OCI-LY7 (cell line): ENCODE measurements around the gene LRP5. TPM values are rescaled to one million over a fixed set of nuclear protein-coding genes. Genes with fewer than 3 reads are reported as not detected.

Experiments
- BruUV-seq: library from RNA; stranded (reverse); fragments of 400-500 nt; replicated peaks from 2 replicates; lab custom pipeline; 2021; lab: Mats Ljungman, UMichigan
- CTCF ChIA-PET: fragments of 300-600 bp; sonication (Branson Sonifier 250); formaldehyde crosslinking; loops from one replicate; lab custom pipeline; 2022; ENCODE audit warnings: antibody characterized with exemption; ENCODE audit not compliant: unreplicated experiment; lab: Charles Lee
- POLR2A ChIA-PET: fragments of 300-600 bp; sonication (Branson Sonifier 250); formaldehyde crosslinking; loops from one replicate; lab custom pipeline; 2022; ENCODE audit warnings: antibody characterized with exemption; lab: Charles Lee
- DNase-seq: peaks from one replicate; pipeline ENCODE4 v3.0.0-alpha.2; 2015; ENCODE audit warnings: low spot score
- H2AFZ ChIP-seq: fragments of 200-600 bp; sonication (generic), shearing (Covaris generic); 2 replicates; pipeline ENCODE4 v1.6.1; 2014; ENCODE audit warnings: mild to moderate bottlenecking, antibody characterized with exemption, low read length, moderate library complexity
- H3K27ac ChIP-seq: fragments of 200-600 bp; sonication (generic); 2 replicates; pipeline ENCODE4 v1.5.1; 2014; ENCODE audit warnings: mixed run types, low read depth, mild to moderate bottlenecking, moderate library complexity, low read length, inconsistent platforms; ENCODE audit not compliant: poor library complexity, severe bottlenecking
- H3K36me3 ChIP-seq: fragments of 200-600 bp; sonication (generic); 2 replicates; pipeline ENCODE4 v1.6.1; 2014; ENCODE audit warnings: mild to moderate bottlenecking, antibody characterized with exemption, low read length, moderate library complexity, mixed read lengths; ENCODE audit not compliant: insufficient read depth
- H3K4me1 ChIP-seq: fragments of 200-600 bp; sonication (generic); 2 replicates; pipeline ENCODE4 v1.5.1; 2014; ENCODE audit warnings: mild to moderate bottlenecking, low read length; ENCODE audit not compliant: insufficient read depth, poor library complexity, severe bottlenecking
- H3K4me2 ChIP-seq: fragments of 200-600 bp; sonication (generic); 2 replicates; pipeline ENCODE4 v1.6.1; 2014; ENCODE audit warnings: mild to moderate bottlenecking, low read length
- H3K4me3 ChIP-seq: fragments of 200-600 bp; sonication (generic); 2 replicates; pipeline ENCODE4 v1.5.1; 2014; ENCODE audit warnings: mild to moderate bottlenecking, low read depth, low read length; ENCODE audit not compliant: poor library complexity, severe bottlenecking
- H3K79me2 ChIP-seq: fragments of 200-600 bp; sonication (generic); 2 replicates; pipeline ENCODE4 v1.6.1; 2016; ENCODE audit warnings: low read depth, mild to moderate bottlenecking, low read length, moderate library complexity, mixed read lengths; ENCODE audit not compliant: insufficient read depth
- H3K9me2 ChIP-seq: fragments of 200-600 bp; sonication (generic); 2 replicates; pipeline ENCODE4 v1.6.1; 2016; ENCODE audit warnings: mild to moderate bottlenecking, low read length, mixed read lengths; ENCODE audit not compliant: insufficient read depth
- H3K9me3 ChIP-seq: fragments of 200-600 bp; sonication (generic); 2 replicates; pipeline ENCODE4 v1.6.1; 2014; ENCODE audit warnings: mild to moderate bottlenecking, mixed run types, low read length, mixed read lengths
- H4K20me1 ChIP-seq: fragments of 200-600 bp; sonication (generic); 2 replicates; pipeline ENCODE4 v1.6.1; 2014; ENCODE audit warnings: mild to moderate bottlenecking, antibody characterized with exemption, low read length, moderate library complexity, mixed read lengths; ENCODE audit not compliant: insufficient read depth
- EZH2phosphoT487 ChIP-seq: fragments of 200-600 bp; sonication (generic); IDR thresholded peaks from 2 replicates; pipeline ENCODE4 v1.6.1; 2018; ENCODE audit warnings: low read depth, borderline replicate concordance, mild to moderate bottlenecking, mixed run types, antibody characterized with exemption, low read length, moderate library complexity, mixed read lengths
- intact Hi-C: fragments of 100-400 bp; cut with micrococcal nuclease; formaldehyde crosslinking; loops from one replicate; pipeline ENCODE4 v1.10.0; 2022; ENCODE audit not compliant: unreplicated experiment
- total RNA-seq, 2 experiments: library from RNA; depleted of rRNA in 1 of 2; stranded (reverse); fragments of >200 nt in 1 of 2; shearing (Covaris generic) in 1 of 2; gene quantifications; 2 replicates each; pipeline ENCODE4 v1.2.3, GENCODE V29; 2014 to 2022
- TF ChIP-seq, protein P1 (sequence below): fragments of 200-600 bp; sonication (generic); conservative IDR thresholded peaks from 2 replicates; pipeline ENCODE4 v1.5.1; 2014; ENCODE audit warnings: mild to moderate bottlenecking, antibody characterized with exemption, low read length, moderate library complexity, mixed read lengths

LRP5 gene
- total RNA-seq, 2 experiments from 2014 or later = 0.60 TPM; not detected in 1

GRCh38 chr11:68347841-68348240 is 35.5 kb downstream of the LRP5 start:
- no peaks in the 10 kb centered on the region for H3K79me2 ChIP-seq

DNA sequence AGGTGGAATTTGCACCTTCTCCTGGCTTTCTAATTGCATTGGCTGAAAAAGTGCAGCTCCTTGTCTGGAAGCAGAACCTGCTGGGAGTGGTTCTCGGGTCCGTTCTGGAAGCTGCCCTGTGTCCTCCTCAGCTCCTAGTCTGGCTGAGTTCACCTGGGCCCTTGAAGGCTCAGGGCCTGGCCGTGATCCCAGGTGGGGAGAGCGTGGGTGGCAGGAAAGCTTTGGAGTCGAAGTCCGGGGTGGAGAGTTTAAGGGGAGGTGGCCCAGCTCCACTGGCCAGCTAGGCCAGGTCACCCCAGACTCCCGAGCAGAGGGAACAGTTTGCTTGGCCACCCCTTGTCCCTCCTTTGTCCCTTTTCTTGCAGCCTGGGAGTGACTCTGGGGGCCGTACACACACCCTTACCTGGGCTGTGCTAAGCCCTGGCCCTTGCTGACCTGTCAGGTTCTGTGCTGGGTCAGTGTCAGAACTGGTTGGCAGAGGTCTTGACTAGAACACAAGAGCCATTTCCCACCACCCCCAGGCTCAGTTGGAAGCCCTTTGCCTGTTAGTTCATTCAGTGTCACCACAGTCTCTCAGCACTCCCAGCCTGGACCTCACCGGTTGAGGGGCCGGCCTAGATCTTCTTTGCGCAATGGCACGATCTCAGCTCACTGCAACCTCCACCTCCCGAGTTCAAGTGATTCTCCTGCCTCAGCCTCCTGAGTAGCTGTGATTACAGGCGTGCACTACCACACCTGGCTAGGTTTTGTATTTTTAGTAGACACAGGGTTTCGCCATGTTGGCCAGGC is 37.3 kb downstream of the LRP5 start:
- H2AFZ ChIP-seq = no peak overlapping the region
- H3K9me2 ChIP-seq = no peaks in the 10 kb centered on the region
- no peaks in the 10 kb centered on the region for H3K36me3 ChIP-seq
- ChIA-PET POLR2A (interaction anchor here (0.7 kb wide), 1 partner anchor 195 kb away, joined by 3 read pairs; no protein-coding TSS in a partner anchor), CTCF (no interaction called here)
- no peak overlapping the region for H3K4me3 ChIP-seq
- intact Hi-C loops = no loop called here
- no peak overlapping the region for H3K4me2 ChIP-seq
- no peaks in the 10 kb centered on the region for H3K9me3 ChIP-seq
- H3K79me2 ChIP-seq = no peaks in the 10 kb centered on the region
- no peaks in the 10 kb centered on the region for H4K20me1 ChIP-seq
- TF ChIP-seq, protein P1, sequence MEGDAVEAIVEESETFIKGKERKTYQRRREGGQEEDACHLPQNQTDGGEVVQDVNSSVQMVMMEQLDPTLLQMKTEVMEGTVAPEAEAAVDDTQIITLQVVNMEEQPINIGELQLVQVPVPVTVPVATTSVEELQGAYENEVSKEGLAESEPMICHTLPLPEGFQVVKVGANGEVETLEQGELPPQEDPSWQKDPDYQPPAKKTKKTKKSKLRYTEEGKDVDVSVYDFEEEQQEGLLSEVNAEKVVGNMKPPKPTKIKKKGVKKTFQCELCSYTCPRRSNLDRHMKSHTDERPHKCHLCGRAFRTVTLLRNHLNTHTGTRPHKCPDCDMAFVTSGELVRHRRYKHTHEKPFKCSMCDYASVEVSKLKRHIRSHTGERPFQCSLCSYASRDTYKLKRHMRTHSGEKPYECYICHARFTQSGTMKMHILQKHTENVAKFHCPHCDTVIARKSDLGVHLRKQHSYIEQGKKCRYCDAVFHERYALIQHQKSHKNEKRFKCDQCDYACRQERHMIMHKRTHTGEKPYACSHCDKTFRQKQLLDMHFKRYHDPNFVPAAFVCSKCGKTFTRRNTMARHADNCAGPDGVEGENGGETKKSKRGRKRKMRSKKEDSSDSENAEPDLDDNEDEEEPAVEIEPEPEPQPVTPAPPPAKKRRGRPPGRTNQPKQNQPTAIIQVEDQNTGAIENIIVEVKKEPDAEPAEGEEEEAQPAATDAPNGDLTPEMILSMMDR = no peak
- no peak overlapping the region for H3K27ac ChIP-seq
- no TSS peak for BruUV-seq
- H3K4me1 ChIP-seq = no peaks in the 10 kb centered on the region
- no peak for DNase-seq

More at GRCh38 chr11:68347841-68348240, 35.5 kb downstream of the LRP5 start:
- ChIA-PET CTCF (no interaction called here), POLR2A (no interaction called here)
- Histone ChIP-seq H2AFZ (no peak overlapping the region), H3K9me2 (no peaks in the 10 kb centered on the region), H3K4me1 (no peaks in the 10 kb centered on the region), H3K9me3 (no peaks in the 10 kb centered on the region), H3K4me2 (no peak overlapping the region), H4K20me1 (no peaks in the 10 kb centered on the region), H3K36me3 (no peaks in the 10 kb centered on the region), H3K4me3 (no peak overlapping the region), H3K27ac (no peak overlapping the region)
- no peak for DNase-seq
- intact Hi-C loops = no loop called here
- TF ChIP-seq, protein P1 = no peak
- TF ChIP-seq EZH2phosphoT487 = no peak
- no TSS peak for BruUV-seq

DNA sequence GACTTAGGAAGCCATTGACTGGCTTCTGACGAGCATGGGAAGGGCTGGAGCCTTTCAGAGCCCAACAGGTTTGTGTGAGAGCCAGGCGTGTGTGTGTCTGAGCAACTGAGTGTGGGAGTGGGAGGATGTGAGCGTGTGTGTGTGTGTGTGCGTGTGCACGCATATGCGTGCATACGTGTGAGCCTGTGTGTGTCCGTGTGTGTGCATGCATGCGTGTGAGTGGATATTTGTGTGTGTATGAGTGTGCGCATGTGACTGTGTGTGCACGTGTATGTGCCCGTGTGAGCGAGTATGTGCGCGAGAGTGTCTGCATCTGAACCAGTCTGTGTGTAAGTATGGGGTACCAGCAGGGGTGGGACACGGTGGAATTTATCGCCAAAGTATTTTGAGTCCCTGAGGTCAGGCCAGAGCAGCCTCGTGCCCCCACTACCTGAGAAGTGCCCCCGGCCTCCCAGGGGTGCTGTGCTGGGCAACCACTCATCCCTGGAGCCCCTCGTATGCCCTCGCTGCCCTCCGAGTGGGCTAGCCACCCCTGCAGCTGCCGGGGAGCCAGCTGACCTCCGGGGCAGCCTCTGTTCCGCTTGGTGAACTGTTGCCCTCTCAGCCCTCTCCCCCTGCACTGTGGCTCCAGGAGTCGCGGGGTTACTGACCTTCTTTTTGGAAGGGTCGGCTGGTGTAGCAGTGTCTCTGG is 38.5 kb downstream of the LRP5 start:
- TF ChIP-seq EZH2phosphoT487 = no peak
- TF ChIP-seq, protein P1 = no peak
- Histone ChIP-seq H3K4me1 (no peaks in the 10 kb centered on the region), H3K4me2 (no peak overlapping the region), H3K36me3 (no peaks in the 10 kb centered on the region), H2AFZ (no peak overlapping the region), H3K9me2 (no peaks in the 10 kb centered on the region), H3K4me3 (no peak overlapping the region), H3K27ac (no peak overlapping the region), H3K79me2 (no peaks in the 10 kb centered on the region), H3K9me3 (no peaks in the 10 kb centered on the region), H4K20me1 (no peaks in the 10 kb centered on the region)
- no peak for DNase-seq
- intact Hi-C loops = no loop called here
- no TSS peak for BruUV-seq
- POLR2A ChIA-PET = no interaction called here
- CTCF ChIA-PET = no interaction called here
